Skeletal muscle tissue (tissue), 4 donors: ENCODE results near the gene ABCA13. TPM values are rescaled to one million over a fixed set of nuclear protein-coding genes. Genes with fewer than 3 reads are reported as not detected.

Source experiments
- H3K27ac ChIP-seq: one replicate; pipeline ENCODE4 v1.7.0; 2013; ENCODE audit warnings: mild to moderate bottlenecking, low read depth, low read length, inconsistent platforms
- H3K27me3 ChIP-seq, 3 donors: one replicate each; pipeline ENCODE4 v1.7.0; 2013; ENCODE audit warnings: low read length in 3 of 3; ENCODE audit not compliant: control insufficient read depth in 3 of 3, insufficient read depth in 3 of 3
- H3K36me3 ChIP-seq, 3 donors: one replicate each; pipeline ENCODE4 v1.7.0; 2013; ENCODE audit warnings: low read length in 3 of 3; ENCODE audit not compliant: control insufficient read depth in 3 of 3, insufficient read depth in 3 of 3
- H3K4me1 ChIP-seq, 3 donors: one replicate each; pipeline ENCODE4 v1.7.0; 2013; ENCODE audit warnings: low read length in 3 of 3, mild to moderate bottlenecking in 3 of 3; ENCODE audit not compliant: control insufficient read depth in 3 of 3, insufficient read depth in 3 of 3
- H3K4me3 ChIP-seq, 3 donors: one replicate each; pipeline ENCODE4 v1.7.0; 2013; ENCODE audit warnings: low read length in 3 of 3
- H3K9ac ChIP-seq, 3 donors: one replicate each; pipeline ENCODE4 v1.7.0; 2013; ENCODE audit warnings: low read length in 3 of 3, mild to moderate bottlenecking in 3 of 3, moderate library complexity in 2 of 3, low read depth in 1 of 3
- H3K9me3 ChIP-seq, 3 donors: one replicate each; pipeline ENCODE4 v1.7.0; 2013; ENCODE audit warnings: low read length in 3 of 3; ENCODE audit not compliant: control insufficient read depth in 3 of 3
- total RNA-seq: library from RNA; depleted of rRNA; stranded (reverse); fragments of >200 nt; gene quantifications from one replicate; pipeline ENCODE4 v1.2.3, GENCODE V29; 2014
- donor health status: Osteomylitis.

ABCA13 gene
- total RNA-seq, 1 donor from 2014 or later, result 0.52 TPM

GRCh38 chr7:48347230-48347825 lies 176.1 kb downstream of the ABCA13 start:
- Histone ChIP-seq H3K27me3 (no peaks in the 10 kb centered on the region), H3K9ac (no peak overlapping the region), H3K36me3 (no peaks in the 10 kb centered on the region), H3K9me3 (no peaks in the 10 kb centered on the region), H3K27ac (no peak overlapping the region), H3K4me1 (no peaks in the 10 kb centered on the region), H3K4me3 (no peak overlapping the region)

GRCh38 chr7:48350515-48350914 lies 179.3 kb downstream of the ABCA13 start:
- Histone ChIP-seq H3K27ac (no peak overlapping the region), H3K9me3 (no peaks in the 10 kb centered on the region), H3K4me3 (no peak overlapping the region), H3K9ac (no peak overlapping the region), H3K27me3 (no peaks in the 10 kb centered on the region), H3K4me1 (no peaks in the 10 kb centered on the region), H3K36me3 (no peaks in the 10 kb centered on the region)

GRCh38 chr7:48351900-48352299 lies 180.6 kb downstream of the ABCA13 start:
- H3K36me3 ChIP-seq, result no peaks in the 10 kb centered on the region
- H3K27ac ChIP-seq, result no peak overlapping the region
- no peak overlapping the region for H3K4me3 ChIP-seq
- no peak overlapping the region for H3K9ac ChIP-seq
- no peaks in the 10 kb centered on the region for H3K4me1 ChIP-seq
- no peaks in the 10 kb centered on the region for H3K27me3 ChIP-seq
- no peaks in the 10 kb centered on the region for H3K9me3 ChIP-seq

- no peaks in the 10 kb centered on the region for H3K9me3 ChIP-seq
- H3K4me3 ChIP-seq, result no peak overlapping the region
- no peaks in the 10 kb centered on the region for H3K36me3 ChIP-seq
- H3K4me1 ChIP-seq, result no peaks in the 10 kb centered on the region
- H3K27ac ChIP-seq, result no peak overlapping the region
- H3K27me3 ChIP-seq, result no peaks in the 10 kb centered on the region
- H3K9ac ChIP-seq, result no peak overlapping the region
Measured at GRCh38 chr7:48355346-48355745, 184.1 kb downstream of the ABCA13 start.

GRCh38 chr7:48360574-48360973 lies 189.3 kb downstream of the ABCA13 start:
- Histone ChIP-seq H3K9ac (no peak overlapping the region), H3K4me1 (no peaks in the 10 kb centered on the region), H3K27ac (no peak overlapping the region), H3K27me3 (no peaks in the 10 kb centered on the region), H3K36me3 (no peaks in the 10 kb centered on the region), H3K4me3 (no peak overlapping the region), H3K9me3 (no peaks in the 10 kb centered on the region)

GRCh38 chr7:48363174-48363573 lies 191.9 kb downstream of the ABCA13 start:
- Histone ChIP-seq H3K27me3 (no peaks in the 10 kb centered on the region), H3K27ac (no peak overlapping the region), H3K9me3 (peaks cover 0 to 3% (median 0%) of the 10 kb centered on the region in 3 donors), H3K4me3 (no peak overlapping the region), H3K4me1 (no peaks in the 10 kb centered on the region), H3K36me3 (no peaks in the 10 kb centered on the region), H3K9ac (no peak overlapping the region)

- Histone ChIP-seq H3K4me1 (no peaks in the 10 kb centered on the region), H3K27me3 (no peaks in the 10 kb centered on the region), H3K36me3 (no peaks in the 10 kb centered on the region), H3K27ac (no peak overlapping the region), H3K9ac (no peak overlapping the region), H3K4me3 (no peak overlapping the region), H3K9me3 (peaks cover 0 to 3% (median 0%) of the 10 kb centered on the region in 3 donors)
Measured at GRCh38 chr7:48365010-48365409, 193.8 kb downstream of the ABCA13 start.

GRCh38 chr7:48366096-48366495 lies 194.8 kb downstream of the ABCA13 start:
- no peaks in the 10 kb centered on the region for H3K36me3 ChIP-seq
- no peak overlapping the region for H3K27ac ChIP-seq
- H3K4me1 ChIP-seq, result no peaks in the 10 kb centered on the region
- H3K9me3 ChIP-seq, result peaks cover 0 to 3% (median 0%) of the 10 kb centered on the region in 3 donors
- H3K9ac ChIP-seq, result no peak overlapping the region
- H3K4me3 ChIP-seq, result no peak overlapping the region
- no peaks in the 10 kb centered on the region for H3K27me3 ChIP-seq

- no peaks in the 10 kb centered on the region for H3K36me3 ChIP-seq
- no peaks in the 10 kb centered on the region for H3K27me3 ChIP-seq
- peaks cover 0 to 3% (median 2%) of the 10 kb centered on the region in 3 donors for H3K9me3 ChIP-seq
Measured at GRCh38 chr7:48376263-48376662, 205.0 kb downstream of the ABCA13 start.

GRCh38 chr7:48380921-48381320 lies 209.7 kb downstream of the ABCA13 start:
- Histone ChIP-seq H3K9ac (no peak overlapping the region), H3K9me3 (no peaks in the 10 kb centered on the region), H3K27me3 (no peaks in the 10 kb centered on the region), H3K36me3 (no peaks in the 10 kb centered on the region), H3K27ac (no peak overlapping the region), H3K4me3 (no peak overlapping the region), H3K4me1 (no peaks in the 10 kb centered on the region)

More at GRCh38 chr7:48376263-48376662, 205.0 kb downstream of the ABCA13 start:
- H3K4me3 ChIP-seq, result no peak overlapping the region
- H3K27ac ChIP-seq, result no peak overlapping the region
- no peaks in the 10 kb centered on the region for H3K4me1 ChIP-seq
- H3K9ac ChIP-seq, result no peak overlapping the region
